Inflammatory macrophage treated with lipopolysaccharide for 4 hours (primary cell): ENCODE results near the gene AHCYL2.
"Not testable (repeated sequence)": the region's sequence is repeated elsewhere in the genome, so short reads cannot be mapped to it uniquely, and the experiment has no call there.

Experiments
- DNase-seq: peaks from one replicate; pipeline ENCODE4 v3.0.0-alpha.2; 2020

AHCYL2 gene

GRCh38 chr7:129356176-129356575 is 131.3 kb downstream of the AHCYL2 start:
- no peak for DNase-seq

- no peak for DNase-seq
These were observed 134.3 kb downstream of the AHCYL2 start for GRCh38 chr7:129359176-129359575.

GRCh38 chr7:129359638-129360037 is 134.8 kb downstream of the AHCYL2 start:
- DNase-seq: no peak

- no peak for DNase-seq
These were observed 136.9 kb downstream of the AHCYL2 start for GRCh38 chr7:129361771-129362170.

GRCh38 chr7:129362496-129362895 is 137.7 kb downstream of the AHCYL2 start:
- DNase-seq: no peak

GRCh38 chr7:129367349-129367699 is 142.5 kb downstream of the AHCYL2 start:
- no peak for DNase-seq

GRCh38 chr7:129367700-129368388 is 143.0 kb downstream of the AHCYL2 start:
- peak; percentile 89 for DNase-seq

- peak; percentile 37 for DNase-seq
These were observed 143.7 kb downstream of the AHCYL2 start for GRCh38 chr7:129368389-129368986.

- DNase-seq: not testable (repeated sequence)
These were observed 144.6 kb downstream of the AHCYL2 start for GRCh38 chr7:129369447-129369846.

GRCh38 chr7:129370812-129371211 is 146.0 kb downstream of the AHCYL2 start:
- DNase-seq: no peak

- DNase-seq: peak; percentile 29
These were observed 146.7 kb downstream of the AHCYL2 start for GRCh38 chr7:129371487-129371886.

- no peak for DNase-seq
These were observed 149.0 kb downstream of the AHCYL2 start for GRCh38 chr7:129373651-129374428.

- no peak for DNase-seq
These were observed 150.5 kb downstream of the AHCYL2 start for GRCh38 chr7:129375141-129375938.

- peak; percentile 47 for DNase-seq
These were observed 151.4 kb downstream of the AHCYL2 start for GRCh38 chr7:129376076-129376777.

GRCh38 chr7:129376778-129377700 is 152.2 kb downstream of the AHCYL2 start:
- DNase-seq: peak; percentile 69

- no peak for DNase-seq
These were observed 157.1 kb downstream of the AHCYL2 start for GRCh38 chr7:129381710-129382484.

GRCh38 chr7:129383542-129384132 is 158.8 kb downstream of the AHCYL2 start:
- DNase-seq: no peak

- DNase-seq: no peak
These were observed 160.3 kb downstream of the AHCYL2 start for GRCh38 chr7:129385116-129385515.

- no peak for DNase-seq
These were observed 160.8 kb downstream of the AHCYL2 start for GRCh38 chr7:129385598-129385997.

GRCh38 chr7:129386506-129386905 is 161.7 kb downstream of the AHCYL2 start:
- peak; percentile 6 for DNase-seq
